Retinal pigment epithelial cell (primary cell): ENCODE measurements around the gene EXOC3L2.

Source experiments
- DNase-seq: peaks from one replicate; pipeline ENCODE4 v3.0.0-alpha.2; 2010; ENCODE audit warnings: low read depth
- H3K4me3 ChIP-seq: 2 replicates; pipeline ENCODE4 v1.5.1; 2011; ENCODE audit warnings: mild to moderate bottlenecking, low read length, control low read depth, moderate library complexity
- TF ChIP-seq, protein P1 (sequence below): conservative IDR thresholded peaks from 2 replicates; pipeline ENCODE4 v1.5.1; 2011; ENCODE audit warnings: low read depth, low read length, control low read depth, inconsistent platforms

EXOC3L2 gene

DNA sequence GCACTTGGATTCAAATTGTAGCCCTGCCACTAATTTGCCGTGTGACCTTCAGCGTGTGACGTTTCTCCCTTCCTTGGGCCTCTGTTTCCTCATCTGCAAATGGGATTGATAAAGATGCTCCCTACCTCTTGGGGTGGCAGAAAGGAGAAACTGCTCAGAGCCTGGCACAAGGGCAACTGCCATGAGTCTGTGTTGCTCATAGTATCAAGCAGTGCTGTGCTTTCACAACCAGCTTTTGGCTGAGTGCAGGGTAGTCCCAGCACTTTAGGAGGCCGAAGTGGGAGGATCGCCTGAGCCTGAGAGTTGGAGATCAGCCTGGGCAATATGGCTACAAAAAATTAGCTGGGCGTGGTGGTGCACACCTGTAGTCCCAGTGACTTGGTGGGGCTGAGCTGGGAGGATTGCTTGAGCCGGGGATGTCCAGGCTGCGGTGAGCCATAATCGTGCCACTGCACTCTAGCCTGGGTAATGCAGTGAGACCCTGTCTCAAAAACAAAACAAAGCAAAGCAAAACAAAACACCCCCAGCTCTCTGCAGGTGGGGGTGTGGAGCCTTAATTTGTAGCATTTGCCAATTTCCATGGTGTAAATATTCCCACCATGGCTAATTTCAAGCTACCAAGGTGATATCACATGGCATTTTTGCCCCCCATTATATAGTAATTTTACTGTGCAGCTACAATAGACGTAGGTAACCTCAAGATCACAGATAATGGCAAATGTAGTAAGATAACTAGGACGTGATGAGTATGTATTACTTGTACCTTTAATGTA, 4.2 kb upstream of the EXOC3L2 start:
- H3K4me3 ChIP-seq: no peak overlapping the region
- TF ChIP-seq, protein P1, sequence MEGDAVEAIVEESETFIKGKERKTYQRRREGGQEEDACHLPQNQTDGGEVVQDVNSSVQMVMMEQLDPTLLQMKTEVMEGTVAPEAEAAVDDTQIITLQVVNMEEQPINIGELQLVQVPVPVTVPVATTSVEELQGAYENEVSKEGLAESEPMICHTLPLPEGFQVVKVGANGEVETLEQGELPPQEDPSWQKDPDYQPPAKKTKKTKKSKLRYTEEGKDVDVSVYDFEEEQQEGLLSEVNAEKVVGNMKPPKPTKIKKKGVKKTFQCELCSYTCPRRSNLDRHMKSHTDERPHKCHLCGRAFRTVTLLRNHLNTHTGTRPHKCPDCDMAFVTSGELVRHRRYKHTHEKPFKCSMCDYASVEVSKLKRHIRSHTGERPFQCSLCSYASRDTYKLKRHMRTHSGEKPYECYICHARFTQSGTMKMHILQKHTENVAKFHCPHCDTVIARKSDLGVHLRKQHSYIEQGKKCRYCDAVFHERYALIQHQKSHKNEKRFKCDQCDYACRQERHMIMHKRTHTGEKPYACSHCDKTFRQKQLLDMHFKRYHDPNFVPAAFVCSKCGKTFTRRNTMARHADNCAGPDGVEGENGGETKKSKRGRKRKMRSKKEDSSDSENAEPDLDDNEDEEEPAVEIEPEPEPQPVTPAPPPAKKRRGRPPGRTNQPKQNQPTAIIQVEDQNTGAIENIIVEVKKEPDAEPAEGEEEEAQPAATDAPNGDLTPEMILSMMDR: no peak
- no peak for DNase-seq

GRCh38 chr19:45247136-45247535, 1.9 kb upstream of the EXOC3L2 start:
- no peak for DNase-seq
- TF ChIP-seq, protein P1: no peak
- H3K4me3 ChIP-seq: no peak overlapping the region

DNA sequence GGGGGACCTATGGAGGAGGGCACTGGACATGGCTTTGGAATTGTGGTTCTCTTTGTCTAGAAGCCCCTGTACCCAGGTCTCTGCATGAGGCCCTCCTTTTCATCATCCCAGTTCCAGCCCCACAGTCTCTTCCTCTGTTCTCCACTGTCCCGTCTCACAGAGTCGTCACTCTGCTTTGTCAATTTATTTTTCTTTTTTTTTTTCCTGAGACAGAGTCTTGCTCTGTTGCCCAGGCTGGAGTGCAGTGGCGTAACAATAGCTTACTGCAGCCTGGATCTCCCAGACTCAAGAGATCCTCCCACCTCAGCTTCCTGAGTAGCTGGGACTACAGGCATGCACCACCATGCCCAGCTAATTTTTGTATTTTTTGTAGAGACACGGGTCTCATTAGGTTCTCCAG, 619 bp upstream of the EXOC3L2 start:
- DNase-seq: no peak
- TF ChIP-seq, protein P1: no peak
- H3K4me3 ChIP-seq: no peak overlapping the region

- no peak overlapping the region for H3K4me3 ChIP-seq
- TF ChIP-seq, protein P1: no peak
- DNase-seq: no peak
Measured at GRCh38 chr19:45244133-45244794, 943 bp downstream of the EXOC3L2 start.

DNA sequence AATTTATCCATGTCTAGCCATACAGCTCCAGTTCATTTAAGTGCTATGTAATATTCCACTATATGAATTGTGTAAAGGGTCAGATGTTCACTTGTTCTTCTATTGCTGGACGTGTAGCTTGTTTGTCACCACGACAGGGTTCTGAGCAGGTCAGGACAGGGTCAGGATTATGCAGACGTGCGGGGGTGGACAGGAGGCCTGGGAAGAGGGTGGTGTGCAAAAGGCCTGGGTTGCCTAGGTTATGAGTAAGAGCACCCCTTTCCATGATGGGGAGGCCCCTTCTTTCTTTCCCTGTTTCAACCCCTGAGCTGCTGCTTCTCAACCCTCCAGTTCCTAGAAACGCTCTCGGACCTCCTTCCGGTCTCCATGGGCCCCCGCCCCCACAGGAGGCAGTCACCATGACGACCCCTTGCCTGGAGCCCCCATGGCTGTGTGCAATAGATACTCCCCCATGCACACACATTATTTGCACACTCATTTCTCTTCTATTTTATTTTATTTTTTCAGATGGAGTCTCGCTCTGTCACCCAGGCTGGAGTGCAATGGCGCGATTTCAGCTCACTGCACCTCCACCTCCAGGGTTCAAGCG, 2.0 kb downstream of the EXOC3L2 start:
- H3K4me3 ChIP-seq: no peak overlapping the region
- TF ChIP-seq, protein P1: no peak
- no peak for DNase-seq

- TF ChIP-seq, protein P1: no peak
- no peak overlapping the region for H3K4me3 ChIP-seq
- no peak for DNase-seq
Measured at GRCh38 chr19:45238556-45238955, 6.7 kb downstream of the EXOC3L2 start.
